OCI-LY3 (cell line): ENCODE measurements around the gene HEATR3.

ENCODE experiments used
- H2AFZ ChIP-seq: fragments of 200-600, 300-600 bp; shearing (Covaris generic); 2 replicates; pipeline ENCODE4 v1.6.0; 2014; ENCODE audit warnings: antibody characterized with exemption, low read depth, low read length
- H3K27ac ChIP-seq: fragments of 200-600, 300-600 bp; sonication (generic); 2 replicates; pipeline ENCODE4 v1.5.1; 2014; ENCODE audit warnings: mild to moderate bottlenecking, low read length, moderate library complexity, mixed read lengths
- H3K27me3 ChIP-seq: fragments of 200-600, 300-600 bp; sonication (generic); 2 replicates; pipeline ENCODE4 v1.6.1; 2014; ENCODE audit warnings: low read depth, low read length, mixed read lengths
- H3K36me3 ChIP-seq: fragments of 200-600, 300-600 bp; sonication (generic); replicated peaks from 2 replicates; pipeline ENCODE3; 2014; ENCODE audit warnings: low read depth, low read length, mixed read lengths
- H3K4me1 ChIP-seq: fragments of 300-600, 200-600 bp; sonication (generic); 2 replicates; pipeline ENCODE4 v1.6.1; 2014; ENCODE audit warnings: low read length, mixed read lengths
- H3K4me2 ChIP-seq: fragments of 200-600, 300-600 bp; sonication (generic); 2 replicates; pipeline ENCODE4 v1.6.1; 2014; ENCODE audit warnings: low read length, mixed read lengths
- H3K4me3 ChIP-seq: fragments of 300-600, 200-600 bp; sonication (generic); 2 replicates; pipeline ENCODE4 v1.5.1; 2014; ENCODE audit warnings: antibody characterized with exemption, mild to moderate bottlenecking, low read length, moderate library complexity
- H3K79me2 ChIP-seq: fragments of 300-600, 200-600 bp; shearing (Covaris generic); 2 replicates; pipeline ENCODE4 v1.6.1; 2014; ENCODE audit warnings: mild to moderate bottlenecking, low read length, mixed read lengths
- H3K9ac ChIP-seq: fragments of 300-600, 200-600 bp; shearing (Covaris generic); 2 replicates; pipeline ENCODE4 v1.6.0; 2014; ENCODE audit warnings: mild to moderate bottlenecking, low read length, moderate library complexity
- H3K9me3 ChIP-seq: fragments of 200-600, 300-600 bp; shearing (Covaris generic); 2 replicates; pipeline ENCODE4 v1.6.1; 2014; ENCODE audit warnings: low read length, mixed read lengths; ENCODE audit not compliant: insufficient read depth
- H4K20me1 ChIP-seq: fragments of 200-600, 300-600 bp; sonication (generic); 2 replicates; pipeline ENCODE4 v1.6.1; 2016; ENCODE audit warnings: low read length, mixed read lengths; ENCODE audit not compliant: insufficient read depth
- CTCF ChIP-seq: fragments of 200-600, 300-600 bp; sonication (generic); IDR thresholded peaks from 2 replicates; pipeline ENCODE4 v1.5.1; 2014; ENCODE audit warnings: antibody characterized with exemption, low read length, low read depth
- EZH2phosphoT487 ChIP-seq: fragments of 200-600 bp; shearing (Covaris generic); IDR thresholded peaks from 2 replicates; pipeline ENCODE4 v1.6.1; 2018; ENCODE audit warnings: antibody characterized with exemption, mixed run types, low read depth

HEATR3 gene

GRCh38 chr16:50133214-50133613 is 67.4 kb downstream of the HEATR3 start:
- no peak overlapping the region for H3K9ac ChIP-seq
- no peak overlapping the region for H3K4me3 ChIP-seq
- no peak for TF ChIP-seq EZH2phosphoT487
- no peak for TF ChIP-seq CTCF
- H3K36me3 ChIP-seq, result no peaks in the 10 kb centered on the region
- no peaks in the 10 kb centered on the region for H3K79me2 ChIP-seq
- no peak overlapping the region for H3K27ac ChIP-seq
- H3K27me3 ChIP-seq, result peaks cover 8% of the 10 kb centered on the region; the same call in 1 of the 2 replicates
- H2AFZ ChIP-seq, result no peak overlapping the region
- no peak overlapping the region for H3K4me2 ChIP-seq
- H4K20me1 ChIP-seq, result no peaks in the 10 kb centered on the region
- no peaks in the 10 kb centered on the region for H3K9me3 ChIP-seq
- H3K4me1 ChIP-seq, result no peaks in the 10 kb centered on the region

- no peak overlapping the region for H3K27ac ChIP-seq
- no peaks in the 10 kb centered on the region for H3K9me3 ChIP-seq
- H3K27me3 ChIP-seq, result peaks cover 8% of the 10 kb centered on the region; the same call in 1 of the 2 replicates
- no peaks in the 10 kb centered on the region for H3K36me3 ChIP-seq
- H3K79me2 ChIP-seq, result no peaks in the 10 kb centered on the region
- H3K4me2 ChIP-seq, result no peak overlapping the region
- no peak for TF ChIP-seq EZH2phosphoT487
- peak; percentile 35 for TF ChIP-seq CTCF
- no peak overlapping the region for H2AFZ ChIP-seq
- peaks cover 1% of the 10 kb centered on the region; the same call in 1 of the 2 replicates for H3K4me1 ChIP-seq
- H3K9ac ChIP-seq, result no peak overlapping the region
- H4K20me1 ChIP-seq, result no peaks in the 10 kb centered on the region
- no peak overlapping the region for H3K4me3 ChIP-seq
Measured at GRCh38 chr16:50136399-50136798, 70.6 kb downstream of the HEATR3 start.

GRCh38 chr16:50137268-50137667 is 71.5 kb downstream of the HEATR3 start:
- Histone ChIP-seq H3K4me3 (no peak overlapping the region), H3K9ac (no peak overlapping the region), H3K4me1 (peaks cover 5% of the 10 kb centered on the region; the same call in 1 of the 2 replicates), H3K9me3 (no peaks in the 10 kb centered on the region), H3K36me3 (no peaks in the 10 kb centered on the region), H3K27ac (no peak overlapping the region), H3K4me2 (no peak overlapping the region), H3K27me3 (peaks cover 3% of the 10 kb centered on the region; the same call in 1 of the 2 replicates), H2AFZ (no peak overlapping the region), H3K79me2 (no peaks in the 10 kb centered on the region), H4K20me1 (no peaks in the 10 kb centered on the region)
- no peak for TF ChIP-seq EZH2phosphoT487
- TF ChIP-seq CTCF, result no peak

GRCh38 chr16:50139580-50139979 is 73.8 kb downstream of the HEATR3 start:
- no peaks in the 10 kb centered on the region for H3K9me3 ChIP-seq
- no peaks in the 10 kb centered on the region for H3K79me2 ChIP-seq
- no peaks in the 10 kb centered on the region for H3K27me3 ChIP-seq
- no peak overlapping the region for H3K27ac ChIP-seq
- no peak overlapping the region for H3K4me2 ChIP-seq
- H3K36me3 ChIP-seq, result no peaks in the 10 kb centered on the region
- H3K9ac ChIP-seq, result no peak overlapping the region
- H3K4me1 ChIP-seq, result peaks cover 5% of the 10 kb centered on the region; the same call in 1 of the 2 replicates
- TF ChIP-seq EZH2phosphoT487, result no peak
- no peak for TF ChIP-seq CTCF
- no peak overlapping the region for H2AFZ ChIP-seq
- H4K20me1 ChIP-seq, result no peaks in the 10 kb centered on the region
- no peak overlapping the region for H3K4me3 ChIP-seq
